HepG2 (cell line): ENCODE data around the gene SNX7. TPM values are rescaled to one million over a fixed set of nuclear protein-coding genes. Genes with fewer than 3 reads are reported as not detected.
A peak's percentile ranks its signal among the peaks of the same experiment; 100 is the strongest.

ENCODE experiments used
- ATAC-seq: fragments of 200-7000 bp; cut with Tn5 transposase; 3 replicates; pipeline ENCODE4 v1.9.1; 2020; ENCODE audit warnings: mild to moderate bottlenecking, moderate library complexity
- Bru-seq: library from RNA; stranded (reverse); fragments of 400-500 nt; gene quantifications from one replicate; lab custom pipeline; 2021; lab: Mats Ljungman, UMichigan
- BruChase-seq, 2 experiments: library from RNA; stranded (reverse); fragments of 400-500 nt; gene quantifications; one replicate each; lab custom pipeline; 2021; lab: Mats Ljungman, UMichigan
- BruUV-seq: library from RNA; stranded (reverse); fragments of 400-500 nt; replicated peaks from 2 replicates; lab custom pipeline; 2021; lab: Mats Ljungman, UMichigan
- CTCF ChIA-PET: fragments of 300-600 bp; formaldehyde crosslinking; extraction: SDS; loops from one replicate; lab custom pipeline; 2021; ENCODE audit warnings: low total read pairs, inconsistent platforms, low intra/inter-chr PET ratio; lab: Yijun Ruan, JAX
- POLR2A ChIA-PET: fragments of 350-600 bp; sonication (Branson Sonifier 250); formaldehyde crosslinking; loops from one replicate; lab custom pipeline; 2020; ENCODE audit warnings: antibody characterized with exemption, inconsistent platforms; lab: Yijun Ruan, JAX
- DNase-seq: peaks from one replicate; pipeline ENCODE4 v3.0.0-alpha.2; 2015; ENCODE audit warnings: low spot score
- FAIRE-seq: peaks from 3 replicates; lab custom pipeline; 2011; peaks lifted over from hg19 to GRCh38; lab: Jason Lieb, UNC
- H2AFZ ChIP-seq: one replicate; pipeline ENCODE4 v1.6.1; 2011; ENCODE audit warnings: low read length, inconsistent platforms
- H3K27ac ChIP-seq: fragments of 300-600 bp; 3 replicates; pipeline ENCODE4 v1.8.0; 2011; ENCODE audit warnings: mixed run types, mild to moderate bottlenecking, mixed read lengths, low read length, inconsistent platforms; ENCODE audit not compliant: insufficient read depth; ENCODE audit errors: extremely low read length
- H3K27me3 ChIP-seq, 2 experiments: fragments of 200-600 bp in 1 of 2; 2 replicates in 1 of 2; 3 replicates in 1 of 2; pipeline versions ENCODE4 v1.6.0 to v1.8.0; 2011; ENCODE audit warnings: low read length in 2 of 2, mild to moderate bottlenecking in 2 of 2, moderate library complexity in 2 of 2, inconsistent platforms in 1 of 2; ENCODE audit not compliant: insufficient read depth in 2 of 2, control insufficient read depth in 1 of 2
- H3K36me3 ChIP-seq, 2 experiments: fragments of 200-600 bp in 1 of 2; replicated peaks in 1 of 2; 2 replicates in 1 of 2; 3 replicates in 1 of 2; pipeline versions ENCODE4 v1.5.1 to v1.8.0; 2011; ENCODE audit warnings: low read length in 2 of 2, inconsistent platforms in 1 of 2; ENCODE audit not compliant: insufficient read depth in 2 of 2, control insufficient read depth in 1 of 2
- H3K4me1 ChIP-seq: 2 replicates; pipeline ENCODE4 v1.5.1; 2012; ENCODE audit warnings: low read length, inconsistent platforms; ENCODE audit not compliant: insufficient read depth
- H3K4me2 ChIP-seq: 2 replicates; pipeline ENCODE4 v1.6.0; 2011; ENCODE audit warnings: low read depth, low read length, inconsistent platforms
- H3K4me3 ChIP-seq, 3 experiments: fragments of 200-600 bp in 1 of 3; sonication (generic), shearing (Covaris generic) in 1 of 3; replicated peaks in 1 of 3; 2 replicates each; pipeline ENCODE4 v1.5.1; 2011 to 2016; ENCODE audit warnings: low read length in 3 of 3, inconsistent platforms in 2 of 3, low read depth in 2 of 3, mild to moderate bottlenecking in 2 of 3, control low read depth in 1 of 3, mixed read lengths in 1 of 3; ENCODE audit not compliant: insufficient read depth in 1 of 3
- H3K79me2 ChIP-seq: one replicate; pipeline ENCODE4 v1.6.1; 2011; ENCODE audit warnings: low read length, inconsistent platforms; ENCODE audit not compliant: insufficient read depth
- H3K9ac ChIP-seq: 2 replicates; pipeline ENCODE4 v1.6.0; 2011; ENCODE audit warnings: mild to moderate bottlenecking, low read depth, low read length, inconsistent platforms; ENCODE audit not compliant: insufficient read depth
- H3K9me3 ChIP-seq: 2 replicates; pipeline ENCODE4 v1.5.1; 2012; ENCODE audit warnings: mild to moderate bottlenecking, low read length
- H4K20me1 ChIP-seq: 2 replicates; pipeline ENCODE4 v1.6.0; 2011; ENCODE audit warnings: inconsistent platforms, mild to moderate bottlenecking, low read length, moderate library complexity; ENCODE audit not compliant: insufficient read depth
- HMG20A ChIP-seq: IDR thresholded peaks from 2 replicates; pipeline ENCODE4 v1.6.1; 2016; ENCODE audit warnings: borderline replicate concordance
- NAIF1 ChIP-seq: sonication (generic); formaldehyde crosslinking; IDR thresholded peaks from 2 replicates; pipeline ENCODE4 v1.5.0; 2020; ENCODE audit warnings: mild to moderate bottlenecking, missing genetic modification reagents, borderline replicate concordance
- ZFX ChIP-seq: sonication (generic); formaldehyde crosslinking; IDR thresholded peaks from 2 replicates; pipeline ENCODE4 v1.4.0; 2020; ENCODE audit warnings: mild to moderate bottlenecking, low read depth, missing genetic modification reagents, moderate library complexity
- ZNF44 ChIP-seq: sonication (generic); formaldehyde crosslinking; IDR thresholded peaks from 2 replicates; pipeline ENCODE4 v1.5.1; 2020; ENCODE audit warnings: mild to moderate bottlenecking, missing genetic modification reagents
- ZNF530 ChIP-seq: sonication (generic); formaldehyde crosslinking; IDR thresholded peaks from 2 replicates; pipeline ENCODE4 v1.5.0; 2020; ENCODE audit warnings: low read depth, mild to moderate bottlenecking, missing genetic modification reagents
- WGBS: methylation state at CpG from one replicate; pipeline ENCODE4 v1.1.6; 2017; ENCODE audit warnings: low lambda C conversion rate; 5-methylcytosine and 5-hydroxymethylcytosine counted together
- in situ Hi-C: cut with HindIII; loops from 2 replicates; pipeline ENCODE4 v1.10.0; 2017; ENCODE audit warnings: low pct_unique_long_range_greater_than_20kb; ENCODE audit not compliant: extremely low pct_ligation_motif_present
- intact Hi-C: fragments of 100-400 bp; cut with micrococcal nuclease; formaldehyde crosslinking; loops from one replicate; pipeline ENCODE4 v1.10.0; 2022; ENCODE audit not compliant: unreplicated experiment
- long read RNA-seq, 2 experiments: library from RNA in 1 of 2; library from polyadenylated mRNA in 1 of 2; stranded (forward) in 1 of 2; unstranded in 1 of 2; transcript quantifications; one replicate each; pipeline ENCODE4 v2.0.0, GENCODE V29; 2019 to 2022
- polyA minus RNA-seq, 3 experiments: library from RNA; depleted of rRNA, polyadenylated mRNA; stranded (reverse); fragments of >200 nt; gene quantifications; 2 replicates each; pipeline ENCODE4 v1.2.3, GENCODE V29; 2011; ENCODE audit warnings: low replicate concordance in 1 of 3
- polyA plus RNA-seq, 8 experiments: library from polyadenylated mRNA; depleted of rRNA in 3 of 8; stranded (reverse) in 7 of 8; unstranded in 1 of 8; fragments of >200 nt; fragmentation: Illumina TruSeq in 4 of 8; extraction: Trizol in 4 of 8; gene quantifications; 2 replicates each; pipeline versions ENCODE4 v1.2.1 to v1.2.3, GENCODE V29; 2011 to 2016; ENCODE audit warnings: low read depth in 4 of 8, missing spikeins in 1 of 8, mixed read lengths in 1 of 8; ENCODE audit not compliant: insufficient read depth in 1 of 8
- total RNA-seq, 5 experiments: library from RNA; depleted of rRNA; stranded (reverse); fragments of >200 nt; fragmentation: Illumina TruSeq; extraction: Trizol; gene quantifications; 2 replicates each; pipeline ENCODE4 v1.2.3, GENCODE V29; 2016; ENCODE audit warnings: low read depth in 1 of 5
- TF ChIP-seq, protein P1 (sequence below): sonication (generic); formaldehyde crosslinking; IDR thresholded peaks from 2 replicates; pipeline ENCODE4 v1.9.0; 2021; ENCODE audit warnings: missing genetic modification reagents, borderline replicate concordance
- TF ChIP-seq, protein P2 (sequence below): sonication (generic); formaldehyde crosslinking; IDR thresholded peaks from 2 replicates; pipeline ENCODE4 v1.4.0; 2020; ENCODE audit warnings: mild to moderate bottlenecking, missing genetic modification reagents
- TF ChIP-seq, protein P3 (sequence below): IDR thresholded peaks from 2 replicates; pipeline ENCODE4 v1.6.1; 2016

Gene SNX7
- total RNA-seq (2016; rRNA removed; fragmentation: Illumina TruSeq; extraction: Trizol) (33.5 and 45.2 TPM in 2 replicates), polyA plus RNA-seq (2011; rRNA removed) (12.4 and 14.3 TPM in 2 replicates), polyA minus RNA-seq (2011; rRNA and poly(A)+ RNA removed; ENCODE audit: low replicate concordance) (1.0 and 3.0 TPM in 2 replicates), Bru-seq, nascent RNA (percentile 72 among the genes with signal in this experiment), BruChase-seq, experiment 1, labeled RNA remaining after a 6-hour chase (percentile 55 among the genes with signal in this experiment), BruChase-seq, experiment 2, labeled RNA remaining after a 2-hour chase (percentile 55 among the genes with signal in this experiment)
- 16.4 and 19.0 TPM in 2 replicates for total RNA-seq (2016; cell fraction: cytosol; rRNA removed; fragmentation: Illumina TruSeq; extraction: Trizol; ENCODE audit: low read depth)
- 30.7 and 44.2 TPM in 2 replicates for total RNA-seq (2016; cell fraction: insoluble cytoplasmic fraction; rRNA removed; fragmentation: Illumina TruSeq; extraction: Trizol)
- total RNA-seq (2016; cell fraction: membrane; rRNA removed; fragmentation: Illumina TruSeq; extraction: Trizol) = 32.9 and 37.7 TPM in 2 replicates
- total RNA-seq (2016; cell fraction: nucleus; rRNA removed; fragmentation: Illumina TruSeq; extraction: Trizol) = 21.0 and 21.2 TPM in 2 replicates
- polyA plus RNA-seq (2011; cell fraction: cytosol; rRNA removed) = 5.2 and 13.9 TPM in 2 replicates
- polyA plus RNA-seq (2011; cell fraction: nucleus; rRNA removed) = 2.0 and 3.0 TPM in 2 replicates
- 16.0 and 16.6 TPM in 2 replicates for polyA plus RNA-seq (2012)
- polyA plus RNA-seq (2016; cell fraction: cytosol; fragmentation: Illumina TruSeq; extraction: Trizol; ENCODE audit: low read depth) = 16.8 and 18.1 TPM in 2 replicates
- 47.7 and 53.6 TPM in 2 replicates for polyA plus RNA-seq (2016; cell fraction: insoluble cytoplasmic fraction; fragmentation: Illumina TruSeq; extraction: Trizol; ENCODE audit: low read depth)
- polyA plus RNA-seq (2016; cell fraction: membrane; fragmentation: Illumina TruSeq; extraction: Trizol; ENCODE audit: low read depth) = 26.3 and 33.3 TPM in 2 replicates
- polyA plus RNA-seq (2016; cell fraction: nucleus; fragmentation: Illumina TruSeq; extraction: Trizol; ENCODE audit: insufficient read depth, low read depth) = 19.2 and 21.5 TPM in 2 replicates
- polyA minus RNA-seq (2011; cell fraction: cytosol; rRNA and poly(A)+ RNA removed) = 8.4 and 14.5 TPM in 2 replicates
- polyA minus RNA-seq (2011; cell fraction: nucleus; rRNA and poly(A)+ RNA removed) = 29.9 and 32.3 TPM in 2 replicates
- long read RNA-seq, experiment 1, transcript SNX7-201 (9 exons, 1,734 nt) = major isoform, 29 of 36 reads
- long read RNA-seq, experiment 1, partial matches to known transcripts = 2 of 36 reads
- long read RNA-seq, experiment 1, other reads (novel, unspliced or antisense) = 5 of 36 reads
- long read RNA-seq, experiment 2, transcript SNX7-201 (9 exons, 1,734 nt) = major isoform, 13 of 26 reads
- long read RNA-seq, experiment 2, partial matches to known transcripts = 8 of 26 reads
- long read RNA-seq, experiment 2, other reads (novel, unspliced or antisense) = 5 of 26 reads

DNA sequence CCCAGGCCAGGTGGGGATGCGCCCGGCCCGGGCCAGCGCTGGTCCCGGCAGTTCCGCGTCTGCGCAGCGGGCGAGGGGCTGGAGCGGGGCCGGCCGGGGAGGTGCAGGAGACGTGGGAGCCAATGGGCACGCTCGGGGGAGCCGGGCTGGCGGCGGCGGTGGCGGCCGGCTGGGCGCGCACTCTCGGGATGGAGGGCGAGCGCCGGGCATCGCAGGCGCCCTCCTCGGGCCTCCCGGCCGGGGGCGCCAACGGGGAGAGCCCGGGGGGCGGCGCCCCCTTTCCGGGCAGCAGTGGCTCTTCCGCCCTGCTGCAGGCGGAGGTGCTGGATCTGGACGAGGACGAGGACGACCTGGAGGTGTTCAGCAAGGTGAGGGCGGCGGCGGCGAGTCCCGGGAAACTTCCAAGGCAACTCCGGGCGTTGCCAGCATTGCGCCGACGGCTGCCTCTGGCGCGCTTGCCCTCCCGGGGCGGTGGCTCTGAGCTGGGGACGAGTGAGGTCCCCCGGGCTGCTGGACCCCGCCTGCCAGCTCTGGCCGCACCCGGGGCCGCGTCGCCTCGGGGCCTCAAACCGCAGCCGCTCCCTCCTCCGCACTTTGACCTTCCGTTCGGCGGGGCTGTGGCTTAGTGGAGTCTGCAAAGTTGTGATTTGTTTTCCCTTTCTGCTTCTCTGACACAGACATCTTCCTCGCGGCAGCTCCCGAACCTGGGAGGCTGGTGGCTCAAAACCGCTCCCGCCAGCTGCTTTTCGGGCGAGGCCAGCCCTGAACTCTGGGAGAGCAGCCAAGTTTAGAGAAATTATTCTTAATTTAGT lies at the start of gene SNX7:
TSS of gene SNX7 (plus strand) at position 178 of the 812 bp plus-strand sequence. CDS start at position 189, 11 bp downstream.
- 2% methylated on average over 7 of the region's 80 CpGs for WGBS
- H3K9ac ChIP-seq = peak within 1 kb of the TSS; percentile 74
- intact Hi-C loops = loop anchor here (5.0 to 10.0 kb wide), 2 partner anchors 36 to 107 kb away; no protein-coding TSS in a partner anchor
- peak; percentile 97 for ATAC-seq
- no peak for FAIRE-seq
- peak; percentile 71 for DNase-seq
- ChIA-PET CTCF (no interaction called here), POLR2A (interaction anchor here (0.6 to 1.1 kb wide), 2 partner anchors 10 to 344 kb away, joined by 3 to 4 read pairs; no protein-coding TSS in a partner anchor)
- H3K27ac ChIP-seq = peak within 1 kb of the TSS; percentile 78
- no TSS peak for BruUV-seq
- H3K4me1 ChIP-seq = peaks cover 36% of the 10 kb centered on the region
- peak within 1 kb of the TSS; percentile 71 for H3K4me2 ChIP-seq
- peak within 1 kb of the TSS; percentile 75 to 85 (median 82) for H3K4me3 ChIP-seq
- peaks cover 0 to under 1% of the 10 kb centered on the region in 2 experiments; a peak in 1 of 5 replicates for H3K36me3 ChIP-seq
- in situ Hi-C loops = no loop called here
- H3K79me2 ChIP-seq = peaks cover 20% of the 10 kb centered on the region
- H3K27me3 ChIP-seq = no peaks in the 10 kb centered on the region
- no peaks in the 10 kb centered on the region for H4K20me1 ChIP-seq
- peak within 1 kb of the TSS; percentile 76 for H2AFZ ChIP-seq
- no peaks in the 10 kb centered on the region for H3K9me3 ChIP-seq
- TF ChIP-seq, protein P1, sequence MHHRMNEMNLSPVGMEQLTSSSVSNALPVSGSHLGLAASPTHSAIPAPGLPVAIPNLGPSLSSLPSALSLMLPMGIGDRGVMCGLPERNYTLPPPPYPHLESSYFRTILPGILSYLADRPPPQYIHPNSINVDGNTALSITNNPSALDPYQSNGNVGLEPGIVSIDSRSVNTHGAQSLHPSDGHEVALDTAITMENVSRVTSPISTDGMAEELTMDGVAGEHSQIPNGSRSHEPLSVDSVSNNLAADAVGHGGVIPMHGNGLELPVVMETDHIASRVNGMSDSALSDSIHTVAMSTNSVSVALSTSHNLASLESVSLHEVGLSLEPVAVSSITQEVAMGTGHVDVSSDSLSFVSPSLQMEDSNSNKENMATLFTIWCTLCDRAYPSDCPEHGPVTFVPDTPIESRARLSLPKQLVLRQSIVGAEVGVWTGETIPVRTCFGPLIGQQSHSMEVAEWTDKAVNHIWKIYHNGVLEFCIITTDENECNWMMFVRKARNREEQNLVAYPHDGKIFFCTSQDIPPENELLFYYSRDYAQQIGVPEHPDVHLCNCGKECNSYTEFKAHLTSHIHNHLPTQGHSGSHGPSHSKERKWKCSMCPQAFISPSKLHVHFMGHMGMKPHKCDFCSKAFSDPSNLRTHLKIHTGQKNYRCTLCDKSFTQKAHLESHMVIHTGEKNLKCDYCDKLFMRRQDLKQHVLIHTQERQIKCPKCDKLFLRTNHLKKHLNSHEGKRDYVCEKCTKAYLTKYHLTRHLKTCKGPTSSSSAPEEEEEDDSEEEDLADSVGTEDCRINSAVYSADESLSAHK (CRISPR knock-in tag) = no peak
- TF ChIP-seq, protein P2, sequence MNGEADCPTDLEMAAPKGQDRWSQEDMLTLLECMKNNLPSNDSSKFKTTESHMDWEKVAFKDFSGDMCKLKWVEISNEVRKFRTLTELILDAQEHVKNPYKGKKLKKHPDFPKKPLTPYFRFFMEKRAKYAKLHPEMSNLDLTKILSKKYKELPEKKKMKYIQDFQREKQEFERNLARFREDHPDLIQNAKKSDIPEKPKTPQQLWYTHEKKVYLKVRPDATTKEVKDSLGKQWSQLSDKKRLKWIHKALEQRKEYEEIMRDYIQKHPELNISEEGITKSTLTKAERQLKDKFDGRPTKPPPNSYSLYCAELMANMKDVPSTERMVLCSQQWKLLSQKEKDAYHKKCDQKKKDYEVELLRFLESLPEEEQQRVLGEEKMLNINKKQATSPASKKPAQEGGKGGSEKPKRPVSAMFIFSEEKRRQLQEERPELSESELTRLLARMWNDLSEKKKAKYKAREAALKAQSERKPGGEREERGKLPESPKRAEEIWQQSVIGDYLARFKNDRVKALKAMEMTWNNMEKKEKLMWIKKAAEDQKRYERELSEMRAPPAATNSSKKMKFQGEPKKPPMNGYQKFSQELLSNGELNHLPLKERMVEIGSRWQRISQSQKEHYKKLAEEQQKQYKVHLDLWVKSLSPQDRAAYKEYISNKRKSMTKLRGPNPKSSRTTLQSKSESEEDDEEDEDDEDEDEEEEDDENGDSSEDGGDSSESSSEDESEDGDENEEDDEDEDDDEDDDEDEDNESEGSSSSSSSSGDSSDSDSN (CRISPR knock-in tag) = peak; percentile 94
- TF ChIP-seq HMG20A (CRISPR knock-in tag) (0 out of 2 replicates have a peak, but pooled peaks have one; percentile 41), NAIF1 (CRISPR knock-in tag) (no peak), ZFX (CRISPR knock-in tag) (peak; percentile 59), ZNF530 (CRISPR knock-in tag) (no peak), ZNF44 (CRISPR knock-in tag) (0 out of 2 replicates have a peak, but pooled peaks have one; percentile 55)
- TF ChIP-seq, protein P3, sequence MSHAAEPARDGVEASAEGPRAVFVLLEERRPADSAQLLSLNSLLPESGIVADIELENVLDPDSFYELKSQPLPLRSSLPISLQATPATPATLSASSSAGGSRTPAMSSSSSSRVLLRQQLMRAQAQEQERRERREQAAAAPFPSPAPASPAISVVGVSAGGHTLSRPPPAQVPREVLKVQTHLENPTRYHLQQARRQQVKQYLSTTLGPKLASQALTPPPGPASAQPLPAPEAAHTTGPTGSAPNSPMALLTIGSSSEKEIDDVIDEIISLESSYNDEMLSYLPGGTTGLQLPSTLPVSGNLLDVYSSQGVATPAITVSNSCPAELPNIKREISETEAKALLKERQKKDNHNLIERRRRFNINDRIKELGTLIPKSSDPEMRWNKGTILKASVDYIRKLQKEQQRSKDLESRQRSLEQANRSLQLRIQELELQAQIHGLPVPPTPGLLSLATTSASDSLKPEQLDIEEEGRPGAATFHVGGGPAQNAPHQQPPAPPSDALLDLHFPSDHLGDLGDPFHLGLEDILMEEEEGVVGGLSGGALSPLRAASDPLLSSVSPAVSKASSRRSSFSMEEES (CRISPR knock-in tag) = no peak
